Brain microvascular endothelial cell (primary cell): ENCODE results near the gene SELENOO.

ENCODE experiments used
- DNase-seq: peaks from one replicate; pipeline ENCODE4 v3.0.0-alpha.2; 2020
- H3K27ac ChIP-seq: fragments of 250-450 bp; sonication (Bioruptor Pico); 2 replicates; pipeline ENCODE4 v1.5.1; 2020; ENCODE audit warnings: mild to moderate bottlenecking, moderate library complexity
- H3K27me3 ChIP-seq: fragments of 250-450 bp; sonication (Bioruptor Pico); replicated peaks from 2 replicates; pipeline ENCODE4 v1.5.1; 2020; ENCODE audit warnings: mild to moderate bottlenecking
- H3K36me3 ChIP-seq: fragments of 250-450 bp; sonication (Bioruptor Pico); replicated peaks from 2 replicates; pipeline ENCODE4 v1.5.1; 2020; ENCODE audit warnings: mild to moderate bottlenecking
- H3K4me3 ChIP-seq: 2 replicates; pipeline ENCODE4 v1.5.1; 2011; ENCODE audit warnings: low read depth, mild to moderate bottlenecking, control low read depth, low read length, moderate library complexity
- in situ Hi-C: cut with HindIII; loops from 2 replicates; pipeline ENCODE4 v1.10.0; 2017; ENCODE audit warnings: low sequenced_read_pairs, low pct_ligation_motif_present
- TF ChIP-seq, protein P1 (sequence below): IDR thresholded peaks from 2 replicates; pipeline ENCODE4 v1.5.1; 2011; ENCODE audit warnings: low read depth, mild to moderate bottlenecking, moderate library complexity, low read length, control low read depth, inconsistent platforms; ENCODE audit errors: missing control alignments

The SELENOO gene

DNA sequence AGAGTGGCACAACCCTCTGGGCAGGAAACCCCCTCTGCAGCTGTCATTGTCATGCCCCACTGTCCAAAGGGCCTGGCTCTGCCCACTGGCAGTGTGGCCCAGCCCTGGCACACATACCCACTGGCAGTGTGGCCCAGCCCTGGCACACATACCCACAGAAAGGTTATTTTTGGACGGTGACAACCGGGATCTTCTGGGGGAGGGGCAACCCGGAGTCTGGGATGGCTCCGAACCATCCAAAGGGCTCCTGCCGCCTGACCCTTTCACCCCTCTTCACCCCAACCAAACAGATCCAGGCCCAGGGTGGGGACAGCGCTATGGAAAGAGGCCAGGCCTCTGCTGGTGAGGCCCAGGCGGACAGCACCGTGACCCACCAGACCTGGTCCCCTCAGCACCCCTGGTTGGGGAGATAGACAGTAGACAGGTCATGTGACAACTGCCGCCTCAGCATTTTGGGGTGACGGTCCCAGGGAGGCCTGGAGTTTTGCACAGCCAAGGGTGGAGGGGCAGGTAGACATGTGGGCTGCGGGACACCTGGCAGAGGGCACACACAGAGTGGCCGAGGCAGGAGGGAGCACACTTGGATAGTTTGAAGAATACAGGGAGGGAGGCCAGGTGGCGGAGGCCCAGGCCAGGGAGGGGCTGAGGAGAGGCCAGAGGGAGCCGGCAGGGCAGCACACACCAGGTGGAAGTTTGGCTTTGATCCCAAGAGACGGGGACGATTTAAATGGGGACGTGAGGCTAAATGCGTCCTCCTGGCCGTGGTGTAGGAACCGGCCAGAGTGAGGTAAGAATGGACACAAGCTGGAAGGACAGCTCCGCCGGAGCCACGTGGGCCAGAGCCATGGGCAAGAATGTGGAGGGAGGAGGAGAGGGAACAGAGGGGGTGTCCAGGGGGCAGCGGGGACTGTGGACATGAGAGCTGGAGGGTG, 57.8 kb downstream of the SELENOO start:
- Histone ChIP-seq H3K27me3 (no peaks in the 10 kb centered on the region), H3K27ac (no peak overlapping the region), H3K36me3 (peaks cover 9% of the 10 kb centered on the region), H3K4me3 (no peak overlapping the region)
- in situ Hi-C loops, result no loop called here
- TF ChIP-seq, protein P1, sequence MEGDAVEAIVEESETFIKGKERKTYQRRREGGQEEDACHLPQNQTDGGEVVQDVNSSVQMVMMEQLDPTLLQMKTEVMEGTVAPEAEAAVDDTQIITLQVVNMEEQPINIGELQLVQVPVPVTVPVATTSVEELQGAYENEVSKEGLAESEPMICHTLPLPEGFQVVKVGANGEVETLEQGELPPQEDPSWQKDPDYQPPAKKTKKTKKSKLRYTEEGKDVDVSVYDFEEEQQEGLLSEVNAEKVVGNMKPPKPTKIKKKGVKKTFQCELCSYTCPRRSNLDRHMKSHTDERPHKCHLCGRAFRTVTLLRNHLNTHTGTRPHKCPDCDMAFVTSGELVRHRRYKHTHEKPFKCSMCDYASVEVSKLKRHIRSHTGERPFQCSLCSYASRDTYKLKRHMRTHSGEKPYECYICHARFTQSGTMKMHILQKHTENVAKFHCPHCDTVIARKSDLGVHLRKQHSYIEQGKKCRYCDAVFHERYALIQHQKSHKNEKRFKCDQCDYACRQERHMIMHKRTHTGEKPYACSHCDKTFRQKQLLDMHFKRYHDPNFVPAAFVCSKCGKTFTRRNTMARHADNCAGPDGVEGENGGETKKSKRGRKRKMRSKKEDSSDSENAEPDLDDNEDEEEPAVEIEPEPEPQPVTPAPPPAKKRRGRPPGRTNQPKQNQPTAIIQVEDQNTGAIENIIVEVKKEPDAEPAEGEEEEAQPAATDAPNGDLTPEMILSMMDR, result no peak
- DNase-seq, result no peak

DNA sequence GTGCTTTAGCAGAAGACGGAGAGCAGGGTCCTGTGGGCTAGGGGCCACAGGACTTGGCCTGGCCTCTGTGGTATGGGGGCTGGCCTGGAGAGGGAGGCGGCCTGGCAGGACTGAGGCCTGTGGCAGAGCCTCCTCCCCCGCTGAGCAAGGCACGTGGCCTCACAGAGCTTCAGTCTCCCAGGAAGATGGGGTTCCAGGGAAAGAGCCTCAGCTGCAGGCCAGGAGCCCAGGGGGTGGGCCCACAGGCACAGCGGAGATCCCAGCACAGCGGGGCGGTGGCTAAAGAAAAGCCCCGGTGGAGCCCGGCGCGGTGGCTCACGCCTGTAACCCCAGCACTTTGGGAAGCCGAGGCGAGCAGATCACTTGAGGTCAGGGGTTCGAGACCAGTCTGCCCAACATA, 58.5 kb downstream of the SELENOO start:
- H3K27ac ChIP-seq, result no peak overlapping the region
- H3K27me3 ChIP-seq, result no peaks in the 10 kb centered on the region
- H3K4me3 ChIP-seq, result no peak overlapping the region
- TF ChIP-seq, protein P1, result no peak
- DNase-seq, result no peak
- in situ Hi-C loops, result no loop called here
- H3K36me3 ChIP-seq, result peaks cover 5% of the 10 kb centered on the region

DNA sequence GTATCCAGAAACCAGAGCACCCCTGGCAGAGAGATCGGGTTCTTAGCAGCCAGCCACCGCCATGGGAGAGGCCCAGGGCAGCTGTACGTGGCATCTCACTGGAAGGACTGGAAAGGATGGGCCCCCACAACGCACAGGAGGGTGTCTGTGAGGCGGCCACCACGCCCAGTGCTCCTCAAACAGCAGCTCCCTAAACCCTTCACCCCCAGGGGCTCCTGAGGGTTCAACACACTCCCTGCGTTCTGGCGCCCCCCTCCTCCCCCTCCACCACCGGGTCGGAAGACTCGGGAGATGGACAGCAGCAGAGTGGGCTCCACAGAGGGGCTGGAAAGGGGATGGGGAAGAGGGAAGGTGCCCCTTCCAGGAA, 59.6 kb downstream of the SELENOO start:
- peak overlapping the region; percentile 62 for H3K4me3 ChIP-seq
- in situ Hi-C loops, result no loop called here
- peak overlapping the region; percentile 38 for H3K27ac ChIP-seq
- DNase-seq, result no peak
- H3K27me3 ChIP-seq, result no peaks in the 10 kb centered on the region
- peaks cover 5% of the 10 kb centered on the region for H3K36me3 ChIP-seq
- TF ChIP-seq, protein P1, result no peak

DNA sequence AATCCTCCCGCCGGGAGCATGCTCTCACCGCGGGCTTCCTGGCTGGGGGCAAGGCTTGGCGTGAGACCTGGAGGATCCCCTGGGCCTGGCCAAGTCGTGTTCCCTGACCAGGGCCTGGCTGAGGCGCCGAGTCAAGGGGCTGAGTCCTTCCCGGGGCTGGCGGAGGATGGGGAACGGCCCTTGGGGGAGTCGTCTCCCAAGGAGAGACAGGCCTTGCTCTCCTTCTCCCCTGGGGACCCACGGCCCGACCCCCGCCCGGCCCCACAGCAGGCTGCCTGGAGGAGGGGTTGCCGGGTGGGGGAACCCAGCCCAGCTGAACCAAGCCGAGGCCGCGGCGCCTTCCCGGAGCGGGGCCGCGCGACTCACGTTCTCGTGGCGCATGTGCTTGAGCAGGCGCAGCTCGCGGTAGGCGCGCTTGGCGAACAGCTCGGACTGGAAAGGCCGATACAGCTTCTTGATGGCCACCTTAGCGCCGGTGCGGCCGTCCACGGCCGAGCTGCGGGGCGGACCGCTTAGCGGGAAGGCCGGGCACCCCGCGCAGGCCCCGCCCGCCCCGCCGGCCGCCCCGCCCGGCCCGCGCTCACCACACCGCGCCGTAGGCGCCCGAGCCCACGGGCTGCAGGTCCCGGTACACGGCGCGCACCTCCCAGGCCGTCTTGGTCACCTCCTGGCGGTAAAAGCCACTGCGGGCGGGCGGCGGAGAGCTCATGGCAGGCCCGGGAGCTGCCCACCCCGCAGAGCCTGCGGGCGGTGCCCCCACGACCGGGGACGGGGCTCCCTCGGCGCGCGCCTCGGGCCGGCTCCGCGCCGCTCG, 60.2 kb downstream of the SELENOO start:
- peaks cover 5% of the 10 kb centered on the region for H3K36me3 ChIP-seq
- in situ Hi-C loops, result no loop called here
- H3K27me3 ChIP-seq, result no peaks in the 10 kb centered on the region
- peak overlapping the region; percentile 38 for H3K27ac ChIP-seq
- peak; percentile 43 for DNase-seq
- peak overlapping the region; percentile 62 for H3K4me3 ChIP-seq
- TF ChIP-seq, protein P1, result no peak

DNA sequence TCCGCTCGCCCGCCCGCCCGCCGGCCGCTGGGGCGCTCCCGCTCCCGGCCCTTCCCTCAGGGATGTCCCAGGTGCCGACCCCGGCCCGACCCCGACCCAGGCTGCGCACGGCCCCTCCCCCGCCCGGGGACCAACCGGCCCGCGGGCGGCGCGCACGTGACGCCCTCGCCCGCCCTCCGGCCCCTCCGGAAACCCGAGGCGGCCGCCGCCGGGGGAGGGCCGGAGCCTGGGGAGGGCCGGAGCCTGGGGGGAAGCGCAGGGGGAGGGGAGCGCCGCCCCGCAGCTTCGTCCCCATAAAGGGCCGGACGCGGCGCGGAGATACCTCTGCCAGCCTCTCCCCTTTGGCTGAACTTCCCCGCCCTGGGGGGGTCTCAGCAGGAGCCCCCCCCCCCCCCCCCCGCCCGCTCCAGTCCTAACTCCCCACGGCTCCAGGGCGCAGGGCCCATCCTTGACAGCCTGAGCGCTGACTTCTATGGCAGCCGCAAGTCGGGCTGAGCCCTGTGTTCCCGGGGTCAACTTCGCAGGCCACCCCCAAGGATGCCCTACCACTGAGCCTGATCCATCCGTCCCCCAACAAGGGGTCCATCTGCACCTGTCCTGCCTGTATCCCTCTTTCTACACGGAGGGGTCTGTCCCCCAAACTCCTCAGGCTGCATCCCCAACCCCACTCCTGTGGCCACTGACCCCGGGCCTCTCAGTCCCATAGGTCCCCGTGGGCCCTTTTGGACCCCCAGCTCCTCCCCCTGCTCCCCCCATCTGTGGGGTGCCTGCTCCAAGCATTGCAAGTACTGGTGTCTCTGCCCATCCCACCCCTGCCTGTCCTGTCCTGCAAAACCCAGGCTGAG, 61.0 kb downstream of the SELENOO start, which contains the start of gene MAPK12:
Gene MAPK12, minus strand, starts transcription at position 69 of the 845 bp plus-strand sequence. CDS start 174 bp downstream, outside the sequence.
- Histone ChIP-seq H3K27me3 (no peaks in the 10 kb centered on the region), H3K4me3 (peak within 1 kb of the TSS; percentile 62), H3K36me3 (peaks cover 5% of the 10 kb centered on the region), H3K27ac (peak within 1 kb of the TSS; percentile 38)
- in situ Hi-C loops, result no loop called here
- DNase-seq, result no peak
- TF ChIP-seq, protein P1, result no peak
